Neural cell (in vitro differentiated cells): ENCODE results near the gene SLC4A4.

Source experiments
- RAD21 ChIP-seq: fragments of 450-650 bp; conservative IDR thresholded peaks from 2 replicates; pipeline ENCODE4 v1.6.1; 2014; ENCODE audit warnings: antibody characterized with exemption, mild to moderate bottlenecking, moderate library complexity
- TF ChIP-seq, protein P1 (sequence below): fragments of 450-650 bp; IDR thresholded peaks from 2 replicates; pipeline ENCODE4 v1.5.1; 2014; ENCODE audit warnings: antibody characterized with exemption, mild to moderate bottlenecking, moderate library complexity; ENCODE audit not compliant: poor library complexity, severe bottlenecking

DNA sequence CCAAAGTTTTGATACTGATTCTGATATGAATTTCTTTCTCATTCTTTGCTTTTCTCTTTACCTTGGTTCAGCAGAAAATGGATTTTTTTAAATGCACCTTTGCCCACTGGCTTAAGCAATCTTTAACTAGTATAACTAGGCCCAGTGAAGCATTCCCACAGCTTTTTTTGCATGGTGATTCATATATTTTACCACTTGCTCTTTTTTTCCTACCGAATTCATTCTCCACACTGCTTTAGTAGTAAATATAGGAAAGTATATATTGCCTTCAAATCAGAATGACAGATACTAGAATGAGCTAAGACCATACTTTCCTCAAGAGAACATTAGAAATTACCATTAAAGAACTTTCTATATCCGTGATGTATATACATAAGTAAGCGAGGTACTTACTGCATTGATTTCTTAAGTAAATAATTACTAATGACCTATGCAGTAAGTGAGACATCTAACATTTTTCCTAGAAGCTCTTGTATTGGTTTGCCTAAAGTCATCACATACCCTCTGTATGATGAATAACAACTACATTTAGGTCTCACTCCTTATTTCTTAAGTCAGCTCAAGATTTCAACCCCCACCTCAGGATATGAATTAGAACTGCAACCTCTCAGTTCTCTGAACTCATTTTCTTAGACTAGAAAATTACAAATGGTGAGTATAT is 44.2 kb downstream of the SLC4A4 start:
- TF ChIP-seq, protein P1, sequence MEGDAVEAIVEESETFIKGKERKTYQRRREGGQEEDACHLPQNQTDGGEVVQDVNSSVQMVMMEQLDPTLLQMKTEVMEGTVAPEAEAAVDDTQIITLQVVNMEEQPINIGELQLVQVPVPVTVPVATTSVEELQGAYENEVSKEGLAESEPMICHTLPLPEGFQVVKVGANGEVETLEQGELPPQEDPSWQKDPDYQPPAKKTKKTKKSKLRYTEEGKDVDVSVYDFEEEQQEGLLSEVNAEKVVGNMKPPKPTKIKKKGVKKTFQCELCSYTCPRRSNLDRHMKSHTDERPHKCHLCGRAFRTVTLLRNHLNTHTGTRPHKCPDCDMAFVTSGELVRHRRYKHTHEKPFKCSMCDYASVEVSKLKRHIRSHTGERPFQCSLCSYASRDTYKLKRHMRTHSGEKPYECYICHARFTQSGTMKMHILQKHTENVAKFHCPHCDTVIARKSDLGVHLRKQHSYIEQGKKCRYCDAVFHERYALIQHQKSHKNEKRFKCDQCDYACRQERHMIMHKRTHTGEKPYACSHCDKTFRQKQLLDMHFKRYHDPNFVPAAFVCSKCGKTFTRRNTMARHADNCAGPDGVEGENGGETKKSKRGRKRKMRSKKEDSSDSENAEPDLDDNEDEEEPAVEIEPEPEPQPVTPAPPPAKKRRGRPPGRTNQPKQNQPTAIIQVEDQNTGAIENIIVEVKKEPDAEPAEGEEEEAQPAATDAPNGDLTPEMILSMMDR: no peak
- no peak for TF ChIP-seq RAD21
